H1 (cell line): Measurements from ENCODE around the gene SSC5D.
A peak's percentile ranks its signal among the peaks of the same experiment; 100 is the strongest.

ENCODE experiments used
- CHD1 ChIP-seq: IDR thresholded peaks from 2 replicates; pipeline ENCODE4 v1.6.1; 2012; ENCODE audit warnings: low read depth, low read length, improper control_type of control experiment
- EZH2 ChIP-seq: fragments of 200-600 bp; sonication (generic); IDR thresholded peaks from 2 replicates; pipeline ENCODE4 v1.7.1; 2012; ENCODE audit warnings: low read depth, mild to moderate bottlenecking, moderate library complexity, low read length, inconsistent platforms; ENCODE audit not compliant: severe bottlenecking
- GABPA ChIP-seq: IDR thresholded peaks from 2 replicates; pipeline ENCODE4 v1.6.1; 2011; ENCODE audit warnings: mild to moderate bottlenecking, low read length, moderate library complexity, borderline replicate concordance; ENCODE audit not compliant: insufficient read depth
- KDM1A ChIP-seq: fragments of 200-600, 300-600 bp; sonication (generic); IDR thresholded peaks from 2 replicates; pipeline ENCODE4 v1.7.1; 2016; ENCODE audit warnings: mild to moderate bottlenecking, low read length, borderline replicate concordance
- MAFK ChIP-seq: IDR thresholded peaks from 2 replicates; pipeline ENCODE4 v1.6.1; 2012; ENCODE audit warnings: low read depth, mild to moderate bottlenecking, improper control_type of control experiment, low read length
- POLR2AphosphoS5 ChIP-seq: IDR thresholded peaks from 2 replicates; pipeline ENCODE4 v1.6.1; 2011; ENCODE audit warnings: low read depth, low read length
- RAD21 ChIP-seq, 2 experiments: IDR thresholded peaks in 1 of 2; conservative IDR thresholded peaks in 1 of 2; 2 replicates each; pipeline ENCODE4 v1.6.1; 2011; ENCODE audit warnings: low read depth in 2 of 2, low read length in 2 of 2, improper control_type of control experiment in 1 of 2, inconsistent platforms in 1 of 2, mild to moderate bottlenecking in 1 of 2, moderate library complexity in 1 of 2
- RXRA ChIP-seq: IDR thresholded peaks from 2 replicates; pipeline ENCODE4 v1.6.1; 2011; ENCODE audit warnings: low read depth, mild to moderate bottlenecking, low read length, moderate library complexity; ENCODE audit not compliant: insufficient read depth
- SIN3A ChIP-seq, 2 experiments: IDR thresholded peaks in 1 of 2; conservative IDR thresholded peaks in 1 of 2; 2 replicates each; pipeline ENCODE4 v1.6.1; 2011 to 2012; ENCODE audit warnings: low read length in 2 of 2, improper control_type of control experiment in 1 of 2, low read depth in 1 of 2, mild to moderate bottlenecking in 1 of 2
- SIX5 ChIP-seq: IDR thresholded peaks from 2 replicates; pipeline ENCODE4 v1.6.1; 2011; ENCODE audit warnings: mild to moderate bottlenecking, low read depth, low read length
- SUZ12 ChIP-seq: fragments of 200-600 bp; sonication (generic); IDR thresholded peaks from 2 replicates; pipeline ENCODE4 v1.6.1; 2012; ENCODE audit warnings: mild to moderate bottlenecking, inconsistent platforms, low read length, moderate library complexity, mixed read lengths
- TF ChIP-seq, protein P1 (sequence below), 3 experiments: IDR thresholded peaks; 1 replicate in 2 of 3; 2 replicates in 1 of 3; pipeline versions ENCODE4 v1.5.1 to v1.6.1; 2011; ENCODE audit warnings: low read length in 3 of 3, mild to moderate bottlenecking in 3 of 3, inconsistent platforms in 2 of 3, low read depth in 1 of 3, moderate library complexity in 1 of 3; ENCODE audit not compliant: insufficient read depth in 1 of 3; ENCODE audit errors: control extremely low read depth in 1 of 3
- TF ChIP-seq, protein P2 (sequence below): IDR thresholded peaks from 2 replicates; pipeline ENCODE4 v1.6.1; 2012; ENCODE audit warnings: inconsistent platforms

DNA sequence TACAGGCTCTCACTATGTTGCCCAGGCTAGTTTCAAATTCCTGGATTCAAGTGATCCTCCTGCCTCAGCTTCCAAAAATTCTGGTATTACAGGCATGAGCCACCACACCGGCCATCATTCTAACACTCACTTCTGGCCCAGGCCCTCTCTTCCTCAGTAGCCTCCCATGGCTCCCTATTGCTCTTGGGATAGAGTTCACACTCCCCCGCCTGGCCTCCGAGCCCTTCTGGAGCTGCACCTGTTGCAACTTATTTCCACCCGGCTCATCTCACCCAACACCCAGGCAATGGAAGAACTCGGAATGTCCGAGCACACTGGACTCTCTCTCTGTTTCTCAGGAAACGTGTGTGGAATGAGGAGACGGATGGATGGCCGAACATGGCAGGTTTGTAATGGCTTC lies 66.1 kb downstream of the SSC5D start:
- TF ChIP-seq SIN3A (conservative IDR thresholded peaks at IDR 0.05 in 1 of 2, IDR thresholded peaks at IDR 0.05 in 1 of 2; ENCODE audit: low read depth in 1 of 2, low read length in 2 of 2) (no peak), RAD21 (IDR thresholded peaks at IDR 0.05 in 1 of 2, conservative IDR thresholded peaks at IDR 0.05 in 1 of 2; ENCODE audit: low read depth in 2 of 2, low read length in 2 of 2) (no peak), MAFK (no peak), CHD1 (no peak), POLR2AphosphoS5 (no peak), EZH2 (no peak), KDM1A (peak; percentile 86), SIX5 (no peak), SUZ12 (no peak), GABPA (no peak), RXRA (no peak)
- TF ChIP-seq, protein P1, sequence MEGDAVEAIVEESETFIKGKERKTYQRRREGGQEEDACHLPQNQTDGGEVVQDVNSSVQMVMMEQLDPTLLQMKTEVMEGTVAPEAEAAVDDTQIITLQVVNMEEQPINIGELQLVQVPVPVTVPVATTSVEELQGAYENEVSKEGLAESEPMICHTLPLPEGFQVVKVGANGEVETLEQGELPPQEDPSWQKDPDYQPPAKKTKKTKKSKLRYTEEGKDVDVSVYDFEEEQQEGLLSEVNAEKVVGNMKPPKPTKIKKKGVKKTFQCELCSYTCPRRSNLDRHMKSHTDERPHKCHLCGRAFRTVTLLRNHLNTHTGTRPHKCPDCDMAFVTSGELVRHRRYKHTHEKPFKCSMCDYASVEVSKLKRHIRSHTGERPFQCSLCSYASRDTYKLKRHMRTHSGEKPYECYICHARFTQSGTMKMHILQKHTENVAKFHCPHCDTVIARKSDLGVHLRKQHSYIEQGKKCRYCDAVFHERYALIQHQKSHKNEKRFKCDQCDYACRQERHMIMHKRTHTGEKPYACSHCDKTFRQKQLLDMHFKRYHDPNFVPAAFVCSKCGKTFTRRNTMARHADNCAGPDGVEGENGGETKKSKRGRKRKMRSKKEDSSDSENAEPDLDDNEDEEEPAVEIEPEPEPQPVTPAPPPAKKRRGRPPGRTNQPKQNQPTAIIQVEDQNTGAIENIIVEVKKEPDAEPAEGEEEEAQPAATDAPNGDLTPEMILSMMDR (IDR thresholded peaks at IDR 0.05; ENCODE audit: control extremely low read depth in 1 of 3, insufficient read depth in 1 of 3, low read depth in 1 of 3, low read length in 3 of 3): no peak
- TF ChIP-seq, protein P2, sequence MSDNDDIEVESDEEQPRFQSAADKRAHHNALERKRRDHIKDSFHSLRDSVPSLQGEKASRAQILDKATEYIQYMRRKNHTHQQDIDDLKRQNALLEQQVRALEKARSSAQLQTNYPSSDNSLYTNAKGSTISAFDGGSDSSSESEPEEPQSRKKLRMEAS: no peak
